Activated CD4-positive, CD25-positive, alpha-beta regulatory T cell (primary cell): Measurements from ENCODE around the gene HTR3E.
"Not testable (repeated sequence)": the region's sequence is repeated elsewhere in the genome, so short reads cannot be mapped to it uniquely, and the experiment has no call there.

Experiments
- DNase-seq, 4 experiments: peaks; one replicate each; lab custom pipeline; 2025; lab: John Stamatoyannopoulos, UW

Gene HTR3E, protein sequence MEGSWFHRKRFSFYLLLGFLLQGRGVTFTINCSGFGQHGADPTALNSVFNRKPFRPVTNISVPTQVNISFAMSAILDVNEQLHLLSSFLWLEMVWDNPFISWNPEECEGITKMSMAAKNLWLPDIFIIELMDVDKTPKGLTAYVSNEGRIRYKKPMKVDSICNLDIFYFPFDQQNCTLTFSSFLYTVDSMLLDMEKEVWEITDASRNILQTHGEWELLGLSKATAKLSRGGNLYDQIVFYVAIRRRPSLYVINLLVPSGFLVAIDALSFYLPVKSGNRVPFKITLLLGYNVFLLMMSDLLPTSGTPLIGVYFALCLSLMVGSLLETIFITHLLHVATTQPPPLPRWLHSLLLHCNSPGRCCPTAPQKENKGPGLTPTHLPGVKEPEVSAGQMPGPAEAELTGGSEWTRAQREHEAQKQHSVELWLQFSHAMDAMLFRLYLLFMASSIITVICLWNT

DNA sequence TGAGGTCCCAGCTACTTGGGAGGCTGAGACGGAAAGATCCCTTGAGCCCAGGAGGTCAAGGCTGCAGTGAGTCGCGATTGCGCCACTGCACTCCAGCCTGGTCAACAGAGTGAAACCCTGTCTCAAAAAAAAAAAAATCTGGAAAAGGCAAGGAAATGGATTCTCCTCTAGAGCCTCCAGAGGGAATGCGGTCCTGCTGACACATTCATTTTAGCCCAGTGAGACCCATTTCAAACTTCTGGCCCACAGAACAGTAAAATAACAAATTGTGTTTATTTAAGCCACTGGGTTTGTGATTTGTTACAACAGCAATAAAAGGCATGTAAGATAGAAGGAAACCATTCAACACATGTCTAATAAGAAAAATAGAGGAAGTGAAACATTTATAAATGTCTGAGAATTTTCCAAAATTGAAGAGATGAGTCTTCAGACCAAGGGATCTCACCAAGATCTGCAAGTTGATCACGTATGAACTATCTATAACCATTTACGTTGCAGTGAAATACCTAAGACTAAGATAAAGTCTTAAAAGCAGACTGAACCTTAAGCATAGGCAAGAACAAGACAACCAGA is at the start of gene HTR3E:
Gene HTR3E (plus strand): TSS at position 254 of the 573 bp plus-strand sequence. CDS start 466 bp downstream, outside the sequence.
- no peak for DNase-seq

DNA sequence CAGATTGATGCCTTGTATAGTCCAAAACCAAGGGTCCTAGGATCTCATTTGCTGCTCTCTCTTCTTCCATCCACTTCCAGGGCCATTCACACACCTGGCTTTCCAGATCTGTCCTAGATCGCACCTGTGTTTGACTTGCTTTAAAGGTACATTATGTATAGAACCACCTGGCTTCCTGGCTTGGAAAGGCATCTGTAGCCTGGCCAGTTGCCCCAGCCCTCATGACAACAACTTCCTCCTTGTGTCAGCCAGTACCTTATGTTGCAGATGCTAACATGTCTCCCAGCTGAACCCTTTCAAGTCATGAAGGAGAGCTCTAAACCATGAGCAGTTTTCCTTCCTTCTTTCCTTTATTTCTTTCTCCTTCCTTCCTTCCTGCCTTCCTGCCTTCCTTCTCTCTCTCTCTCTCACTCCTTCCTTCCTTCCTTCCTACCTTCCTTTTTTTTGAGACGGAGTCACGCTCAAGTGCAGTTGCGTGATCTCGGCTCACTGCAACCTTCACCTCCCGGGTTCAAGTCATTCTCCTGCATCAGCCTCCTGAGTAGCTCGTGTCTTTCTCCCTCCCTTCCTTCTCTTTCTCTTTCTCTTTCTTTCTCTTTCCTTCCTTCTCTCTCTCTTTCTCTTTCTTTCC is 46.5 kb upstream of the HTR3E start:
- DNase-seq, result no peak

DNA sequence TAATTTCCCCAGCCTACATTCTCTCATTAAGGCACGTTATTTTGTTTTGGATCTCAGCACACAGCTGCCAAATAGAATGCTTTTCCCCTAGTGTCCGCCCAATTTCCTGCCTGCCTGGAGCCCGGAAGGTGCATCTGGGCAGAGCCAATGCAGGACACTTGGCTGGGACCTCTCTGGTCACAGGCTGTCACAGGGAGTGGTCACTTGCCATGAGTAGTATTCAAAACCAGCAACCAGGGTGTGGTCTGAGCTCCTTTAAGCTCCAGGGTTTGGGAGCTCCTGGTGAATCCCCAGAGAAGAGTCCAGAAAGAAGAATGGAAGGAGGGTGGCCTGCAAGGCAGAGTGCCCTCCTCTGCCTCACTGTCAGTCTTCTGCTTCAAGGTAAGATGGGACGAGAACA is 44.1 kb upstream of the HTR3E start, which contains the start of gene HTR3C:
Gene HTR3C (plus strand): TSS at position 281 of the 400 bp plus-strand sequence. CDS start 34 bp downstream, at position 315.
- DNase-seq, result no peak

DNA sequence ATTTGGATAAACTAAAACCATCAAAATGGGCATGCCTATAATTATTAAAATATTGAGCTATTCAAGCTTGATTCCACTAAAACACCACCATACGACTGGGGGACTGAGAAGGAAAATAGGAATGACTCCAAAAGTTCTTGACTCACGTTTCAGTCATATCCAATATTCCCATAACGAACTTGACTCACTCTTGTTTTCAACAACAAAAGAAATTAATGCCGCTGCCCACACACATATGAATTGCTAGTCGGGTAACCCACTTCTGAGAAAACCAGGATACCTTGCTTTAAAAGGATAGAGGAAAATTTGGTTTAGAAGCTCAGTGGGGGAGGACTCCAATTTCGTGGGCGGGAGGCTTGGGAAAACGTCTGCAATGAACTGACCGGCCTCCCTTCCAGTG is 38.8 kb upstream of the HTR3E start:
- DNase-seq, result no peak

DNA sequence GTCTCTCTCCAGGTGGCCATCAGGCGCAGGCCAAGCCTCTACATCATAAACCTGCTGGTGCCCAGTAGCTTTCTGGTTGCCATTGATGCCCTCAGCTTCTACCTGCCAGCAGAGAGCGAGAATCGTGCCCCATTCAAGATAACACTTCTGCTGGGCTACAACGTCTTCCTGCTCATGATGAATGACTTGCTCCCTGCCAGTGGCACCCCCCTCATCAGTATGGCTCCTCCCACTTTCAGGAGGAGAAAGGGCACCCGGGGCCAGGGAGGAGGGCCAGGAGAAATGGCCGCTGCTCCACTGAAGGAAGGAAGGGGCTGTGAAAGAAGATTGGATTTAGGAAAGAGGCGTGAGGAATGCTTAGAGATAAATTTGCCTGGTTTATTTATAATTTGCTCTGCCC is 37.4 kb upstream of the HTR3E start:
- no peak for DNase-seq

DNA sequence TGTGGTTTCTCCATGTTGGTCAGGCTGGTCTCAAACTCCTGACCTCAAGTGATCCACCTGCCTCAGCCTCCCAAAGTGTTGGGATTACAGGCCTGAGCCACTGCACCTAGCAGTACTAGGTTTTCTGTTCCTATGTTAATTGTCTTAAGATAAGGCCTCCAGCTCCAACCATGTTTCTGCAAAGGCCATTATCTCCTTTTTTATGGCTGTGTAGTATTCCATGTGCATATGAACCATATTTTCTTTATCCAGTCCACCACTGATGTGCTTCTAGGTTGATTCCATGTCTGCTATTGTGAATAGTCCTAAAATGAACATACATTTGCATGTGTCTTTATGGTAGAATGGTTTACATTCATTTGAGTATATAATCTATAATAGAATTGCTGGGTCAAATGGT is 34.2 kb upstream of the HTR3E start:
- no peak for DNase-seq

DNA sequence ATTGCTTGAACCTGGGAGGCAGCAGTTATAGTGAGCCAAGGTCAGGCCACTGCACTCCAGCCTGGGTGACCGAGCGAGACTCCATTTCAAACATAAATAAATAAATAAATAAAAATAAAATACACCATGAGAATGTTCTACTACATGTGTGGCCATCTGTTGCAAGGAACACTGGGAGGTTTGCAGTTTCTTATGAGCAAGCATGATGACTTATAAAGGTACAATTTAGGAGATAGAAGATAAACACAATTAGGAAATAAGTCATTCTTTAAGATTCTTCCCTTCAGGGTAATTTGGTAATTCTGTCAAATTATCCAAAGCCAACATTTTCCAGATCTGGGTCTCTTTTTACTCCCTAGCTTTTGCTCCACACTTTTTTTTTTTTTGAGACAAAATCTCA is 30.7 kb upstream of the HTR3E start:
- DNase-seq, result no peak

DNA sequence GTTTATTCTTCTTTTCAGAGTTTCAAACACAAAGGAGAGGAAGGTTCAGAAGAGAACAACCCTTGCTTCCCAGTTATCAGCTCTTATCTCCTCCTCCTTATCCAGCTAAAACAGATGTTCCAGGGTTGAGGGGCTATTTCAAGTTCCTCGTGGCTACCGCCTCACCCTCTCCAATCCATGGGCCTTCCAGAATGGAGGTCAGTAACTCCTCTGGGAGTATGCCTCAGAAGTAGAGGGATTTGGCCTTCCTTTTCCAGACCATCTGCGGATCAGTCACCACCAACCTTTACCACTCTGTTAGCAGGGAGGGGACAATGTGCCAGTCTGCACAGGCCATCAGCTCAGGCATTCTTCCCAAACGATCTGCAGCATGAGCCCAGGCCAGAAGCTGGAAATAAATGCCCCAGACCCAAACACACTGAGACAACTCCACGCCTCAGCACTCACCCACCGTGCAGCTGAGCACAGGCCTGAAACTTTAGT is 29.2 kb upstream of the HTR3E start:
- DNase-seq, result no peak

DNA sequence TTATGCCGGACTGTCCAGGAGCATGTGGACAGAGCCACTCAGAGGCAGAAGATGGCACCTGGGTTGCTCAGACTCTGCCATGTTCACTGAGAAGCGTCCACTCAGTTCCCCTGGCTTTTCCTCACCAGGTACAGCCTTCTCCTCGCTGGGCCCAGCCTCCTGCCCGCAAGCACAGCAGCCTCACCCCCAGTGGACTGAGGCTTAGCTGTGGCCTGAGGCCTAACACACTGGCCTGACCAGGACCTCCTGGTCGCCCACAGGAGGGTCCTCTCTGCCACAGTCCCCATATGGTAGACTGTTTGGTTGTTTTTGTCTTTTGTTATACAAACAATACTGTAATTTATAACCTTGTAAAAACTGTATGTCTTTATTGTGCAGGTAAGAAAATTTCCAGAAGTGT is 28.5 kb upstream of the HTR3E start:
- no peak for DNase-seq

DNA sequence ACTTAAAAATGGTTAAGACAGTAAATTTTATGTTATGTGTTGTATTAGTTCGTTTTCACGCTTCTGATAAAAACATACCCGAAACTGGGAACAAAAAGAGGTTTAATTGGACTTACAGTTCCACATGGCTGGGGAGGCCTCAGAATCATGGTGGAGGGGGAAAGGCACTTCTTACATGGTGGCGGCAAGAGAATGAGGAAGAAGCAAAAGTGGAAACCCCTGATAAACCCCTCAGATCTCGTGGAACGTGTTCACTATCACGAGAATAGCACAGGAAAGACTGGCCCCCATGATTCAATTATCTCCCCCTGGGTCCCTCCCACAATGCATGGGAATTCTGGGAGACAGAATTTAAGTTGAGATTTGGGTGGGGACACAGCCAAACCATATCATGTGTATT is 25.7 kb upstream of the HTR3E start:
- DNase-seq, result not testable (repeated sequence)

DNA sequence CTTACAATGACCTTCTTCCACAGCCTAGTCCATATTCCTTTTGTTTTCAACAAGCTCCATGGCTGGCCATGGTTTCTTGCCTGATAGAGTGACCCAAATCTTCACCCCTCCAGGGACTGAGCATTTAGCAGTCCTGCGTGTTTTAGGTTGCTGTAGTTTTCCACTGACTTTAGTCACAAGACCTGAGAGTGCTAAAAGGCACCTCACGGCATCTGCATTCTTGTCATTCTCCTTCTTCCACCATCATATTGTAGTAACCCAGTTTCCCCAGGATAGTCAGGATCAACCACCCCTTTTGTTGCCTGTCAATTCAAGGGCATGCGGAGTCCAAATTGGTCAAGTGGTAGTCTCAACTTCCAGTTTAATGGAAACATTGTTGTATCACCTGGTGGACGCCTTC is 23.2 kb upstream of the HTR3E start:
- DNase-seq, result no peak

DNA sequence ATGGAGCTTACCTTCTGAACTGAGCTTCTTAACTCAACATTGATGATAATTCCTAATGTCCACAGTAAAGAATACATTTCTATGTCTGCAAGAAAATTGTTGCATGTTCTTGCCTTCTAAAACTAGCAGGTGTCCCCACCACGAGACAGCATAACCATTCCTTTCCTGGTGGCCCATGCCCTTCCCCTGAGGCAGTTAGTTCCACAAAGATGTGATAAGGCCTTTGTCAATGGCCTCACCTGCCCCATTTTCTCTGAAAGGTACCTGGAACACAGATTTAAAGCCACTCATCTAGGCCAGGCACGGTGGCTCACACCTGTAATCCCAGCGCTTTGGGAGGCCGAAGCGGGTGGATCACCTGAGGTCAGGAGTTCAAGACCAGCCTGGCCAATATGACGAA is 21.0 kb upstream of the HTR3E start:
- no peak for DNase-seq

DNA sequence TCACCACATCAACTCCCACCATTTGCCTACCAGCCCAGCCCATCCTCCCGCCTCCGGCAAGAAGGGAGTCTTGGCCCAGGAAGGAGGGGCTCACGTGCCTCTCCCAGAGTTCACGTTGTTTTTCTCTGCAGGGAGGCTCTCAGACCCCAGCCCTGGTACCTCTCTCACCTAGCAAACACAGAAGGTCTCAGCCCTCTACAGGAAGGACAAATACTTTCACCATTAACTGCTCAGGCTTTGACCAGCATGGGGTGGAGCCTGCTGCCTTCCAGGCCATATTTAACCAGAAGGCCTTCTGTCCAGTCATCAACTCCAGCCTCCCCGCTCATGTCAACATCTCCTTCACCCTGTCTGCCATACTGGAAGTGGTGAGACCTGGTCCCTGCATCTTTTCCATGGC is 19.0 kb upstream of the HTR3E start:
- no peak for DNase-seq

DNA sequence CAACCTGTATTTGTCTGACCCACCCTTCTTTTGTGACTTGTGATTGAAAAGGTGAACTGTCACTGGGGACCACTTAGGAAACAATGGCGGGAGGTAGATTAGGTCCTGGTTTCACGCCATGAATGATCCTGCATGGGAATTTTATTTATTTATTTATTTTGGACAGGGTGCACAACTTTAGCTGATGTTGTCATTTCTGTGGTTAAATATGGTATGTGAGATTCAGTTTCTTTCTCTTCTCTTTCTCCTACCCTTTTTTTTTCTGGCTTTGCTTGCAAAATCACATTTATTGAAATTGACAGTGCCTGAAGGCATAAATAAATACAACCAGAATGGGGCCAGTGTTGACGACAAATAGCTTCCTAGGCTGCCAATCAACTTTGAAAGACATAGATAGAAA is 18.0 kb upstream of the HTR3E start:
- DNase-seq, result no peak

DNA sequence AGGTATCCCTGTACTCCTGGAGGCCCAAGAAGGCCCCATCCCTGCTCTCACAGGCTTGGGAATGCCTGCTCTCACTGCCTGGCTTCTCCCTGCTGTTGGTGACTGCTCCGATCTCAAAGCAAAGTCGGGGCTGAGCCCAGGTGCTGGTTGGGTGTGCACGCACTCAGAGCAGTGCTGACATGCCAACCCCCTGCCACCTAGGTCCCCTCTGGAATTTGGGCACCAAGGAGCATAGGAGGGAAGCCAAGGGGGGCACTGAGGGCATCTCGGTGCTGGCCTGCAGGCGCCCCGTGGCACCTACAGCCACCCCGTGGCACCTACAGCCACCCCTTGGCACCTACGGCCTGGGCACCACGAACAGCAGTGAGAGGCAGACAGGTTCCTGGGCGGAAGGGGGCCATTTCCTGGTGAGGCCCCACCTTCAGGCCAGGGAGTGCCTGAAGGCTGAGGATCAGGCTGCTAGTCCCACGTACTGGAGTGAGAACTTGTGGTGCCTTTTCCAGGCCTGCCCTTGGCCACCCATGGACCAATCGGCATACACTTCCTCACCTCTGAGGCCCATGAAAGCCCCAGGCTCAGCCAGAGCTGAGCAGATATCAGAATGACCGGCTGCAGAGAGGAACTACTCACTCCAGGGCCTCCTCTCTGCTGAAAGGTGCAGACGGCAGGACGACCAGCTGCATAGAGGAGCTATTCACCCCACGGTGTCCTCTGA is 15.6 kb upstream of the HTR3E start:
- DNase-seq, result no peak

DNA sequence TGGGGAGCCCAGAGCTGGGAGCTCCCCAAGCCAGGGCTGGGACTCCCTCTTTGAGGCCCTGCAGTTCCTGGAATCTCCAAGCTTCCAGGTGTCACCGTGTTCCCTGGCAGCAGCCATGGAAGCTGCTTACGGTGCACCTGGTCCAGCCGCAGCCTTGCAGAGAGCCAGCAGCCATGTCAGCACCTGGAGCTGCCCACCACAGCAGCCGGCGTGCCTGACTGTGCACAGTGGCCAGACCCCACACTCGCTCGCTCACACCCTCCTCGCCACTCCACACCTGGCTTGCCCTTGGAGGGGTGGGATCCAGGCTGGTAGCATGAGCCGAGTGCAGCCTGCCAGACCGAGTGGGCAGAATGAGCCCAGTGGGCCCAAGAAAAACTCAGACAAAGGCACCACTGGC is 14.8 kb upstream of the HTR3E start:
- DNase-seq, result no peak

DNA sequence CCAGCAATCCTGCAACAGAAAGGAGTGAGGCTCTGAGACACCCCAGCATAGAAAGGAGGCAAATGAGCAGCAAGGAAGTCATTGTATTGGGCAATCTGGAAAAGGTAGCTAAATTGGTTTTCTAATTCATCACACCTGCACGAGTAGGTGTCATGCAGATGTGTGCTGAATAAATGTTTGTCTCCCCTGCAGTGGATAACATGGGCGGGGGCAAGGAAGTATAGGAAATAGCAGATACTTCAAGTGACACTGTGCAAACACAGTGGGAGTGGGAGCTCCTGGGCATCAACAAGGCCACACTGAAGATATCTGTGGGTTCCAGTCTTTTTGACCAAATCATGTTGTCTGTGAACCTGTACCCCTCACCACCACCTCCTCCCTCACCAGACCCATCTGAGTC is 14.4 kb upstream of the HTR3E start:
- no peak for DNase-seq

DNA sequence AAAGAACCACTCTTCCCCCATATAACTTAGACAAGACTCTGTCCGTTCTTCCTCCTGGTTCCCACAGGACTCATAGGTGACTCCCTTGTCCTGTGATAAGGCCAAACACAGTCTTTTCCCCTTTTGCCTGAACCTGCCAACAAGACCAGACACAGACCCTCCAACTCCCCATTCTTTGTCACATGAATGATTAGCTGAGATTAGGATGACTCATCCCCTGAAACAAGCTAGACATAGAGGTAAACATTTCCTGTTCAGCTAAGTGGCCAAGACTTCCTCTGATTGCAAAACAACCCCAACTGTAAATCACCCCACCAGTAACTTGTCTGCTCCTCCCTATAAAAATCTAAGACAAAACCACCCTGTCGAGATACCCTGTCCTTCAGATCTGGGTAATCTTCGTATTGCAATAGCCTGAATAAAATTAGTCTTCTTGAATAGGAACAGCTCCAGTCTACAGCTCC is 11.4 kb upstream of the HTR3E start:
- no peak for DNase-seq

DNA sequence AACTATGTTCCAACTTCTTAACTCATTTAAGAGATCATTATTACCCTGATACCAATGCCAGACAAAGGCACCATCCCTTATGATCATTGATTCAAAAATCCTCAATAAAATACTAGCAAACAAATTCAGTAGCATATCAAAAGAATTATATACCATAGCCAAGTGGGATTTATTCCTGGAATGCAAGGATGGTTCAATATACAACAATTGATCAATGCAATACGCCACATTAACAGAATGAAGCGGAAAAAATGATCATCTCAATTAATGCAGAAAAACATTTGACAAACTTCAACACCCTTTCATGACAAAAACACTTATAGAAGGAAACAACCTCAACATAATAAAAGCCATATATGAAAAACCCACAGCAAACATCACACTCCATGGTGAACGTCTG is 4.7 kb upstream of the HTR3E start:
- DNase-seq, result no peak

DNA sequence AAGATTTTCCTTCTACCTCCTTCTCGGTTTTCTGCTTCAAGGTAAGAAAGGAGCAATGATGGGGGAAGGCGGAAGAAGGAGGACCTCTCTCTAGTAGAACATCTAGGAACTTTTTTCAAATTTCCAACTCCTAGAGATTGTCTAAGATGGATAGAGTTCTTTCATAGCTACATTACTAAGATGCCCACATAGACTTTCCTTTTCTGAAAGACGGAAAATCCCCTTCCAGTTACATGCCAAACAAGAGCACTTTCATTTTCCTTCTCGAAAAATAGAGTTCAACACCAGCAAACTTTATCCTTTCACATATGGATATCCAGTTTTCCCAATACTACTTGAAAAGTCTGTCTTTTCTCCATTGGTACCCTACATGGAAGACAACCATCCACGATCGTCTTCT is 692 bp downstream of the HTR3E start:
- no peak for DNase-seq

DNA sequence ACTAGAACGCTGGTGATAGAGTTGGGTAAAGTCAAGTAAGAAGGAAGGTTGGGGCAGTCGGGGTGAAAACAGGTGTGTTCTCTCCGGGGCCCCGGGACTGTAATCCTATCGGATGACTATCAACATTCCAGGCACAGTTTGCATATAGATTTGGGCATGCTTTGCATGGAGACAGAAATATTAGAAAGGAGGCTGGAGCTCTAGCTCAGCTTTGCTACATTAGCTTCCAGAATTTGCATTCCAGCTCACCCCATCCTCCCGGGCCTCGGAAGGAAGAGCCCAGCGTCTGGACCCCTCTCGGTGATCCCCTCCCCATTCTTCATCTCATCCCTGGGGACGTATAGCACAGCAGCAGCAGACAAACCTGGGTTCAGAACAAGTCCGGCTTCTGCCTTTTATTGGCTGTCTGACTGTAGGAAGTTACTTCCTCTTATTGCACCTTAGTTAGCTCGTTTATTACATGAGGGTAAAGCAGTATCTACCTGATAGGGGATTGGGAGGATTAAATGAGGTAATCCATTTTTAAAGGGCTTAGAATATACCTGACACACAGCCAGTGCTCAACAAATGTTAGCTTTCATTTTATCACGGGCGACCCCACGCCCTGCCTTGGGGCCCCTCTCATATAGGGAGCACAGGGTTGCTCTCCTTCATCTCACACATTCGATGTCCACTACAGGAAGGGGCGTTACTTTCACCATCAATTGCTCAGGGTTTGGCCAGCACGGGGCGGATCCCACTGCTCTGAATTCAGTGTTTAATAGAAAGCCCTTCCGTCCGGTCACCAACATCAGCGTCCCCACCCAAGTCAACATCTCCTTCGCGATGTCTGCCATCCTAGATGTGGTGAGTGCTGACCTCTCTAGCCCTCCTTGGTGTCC is 3.2 kb downstream of the HTR3E start:
- no peak for DNase-seq
